ENCODE results near the gene SSTR3. TPM values are rescaled to one million over a fixed set of nuclear protein-coding genes. Genes with fewer than 3 reads are reported as not detected.

SSTR3 gene
- total and polyA plus RNA-seq, 9 of the 15 experiments (the other 6 are each of a cell fraction or from before 2014, with no cell fraction given) = 0.03 TPM; not detected in 8

GRCh38 chr22:37193629-37194191, 18.6 kb downstream of the SSTR3 start (continued):
- TF ChIP-seq ZNF592 (IDR thresholded peaks at IDR 0.05) (peak; percentile 58; the same call in 1 of the 2 replicates), PHF21A (IDR thresholded peaks at IDR 0.05; ENCODE audit: borderline replicate concordance, low read depth) (no peak), KAT2B (IDR thresholded peaks at IDR 0.05; ENCODE audit: low read depth, low read length) (no peak), ADNP (tag; IDR thresholded peaks at IDR 0.05) (no peak), FOXJ2 (tag; IDR thresholded peaks at IDR 0.05) (no peak), BCLAF1 (IDR thresholded peaks at IDR 0.05; ENCODE audit: borderline replicate concordance in 1 of 2, control insufficient read depth in 1 of 2, low read depth in 2 of 2, low read length in 1 of 2) (no peak), PRDM10 (IDR thresholded peaks at IDR 0.05; ENCODE audit: partially characterized antibody) (no peak), LARP7 (IDR thresholded peaks at IDR 0.05) (no peak), IRF9 (tag; IDR thresholded peaks at IDR 0.05) (no peak), ZNF561 (CRISPR knock-in tag; conservative IDR thresholded peaks at IDR 0.05) (no peak), SMAD2 (IDR thresholded peaks at IDR 0.05; ENCODE audit: low read depth, low read length) (no peak), NBN (IDR thresholded peaks at IDR 0.05; ENCODE audit: low read depth) (peak; percentile 61; the same call in 1 of the 2 replicates), NCOA2 (IDR thresholded peaks at IDR 0.05; ENCODE audit: partially characterized antibody in 2 of 2) (no peak), MYNN (IDR thresholded peaks at IDR 0.05) (peak; percentile 30; the same call in 1 of the 2 replicates), MYNN (CRISPR knock-in tag; IDR thresholded peaks at IDR 0.05) (no peak), TBP (optimal IDR thresholded peaks at IDR 0.05; ENCODE audit: low read depth, low read length) (peak; percentile 98), ZNF764 (CRISPR knock-in tag; IDR thresholded peaks at IDR 0.05; ENCODE audit: low read depth) (no peak)

Data from K562 (cell line).